SKM-1 (cell line): ENCODE measurements around the gene TIMM44.
"Not testable (repeated sequence)": the region's sequence is repeated elsewhere in the genome, so short reads cannot be mapped to it uniquely, and the experiment has no call there.

Experiments
- DNase-seq: peaks from one replicate; lab custom pipeline; 2025; ENCODE audit not compliant: unreplicated experiment; lab: John Stamatoyannopoulos, UW

Gene TIMM44

GRCh38 chr19:7953060-7953459, 9.6 kb upstream of the TIMM44 start:
- no peak for DNase-seq

GRCh38 chr19:7947939-7948338, 4.5 kb upstream of the TIMM44 start:
- no peak for DNase-seq

- DNase-seq = peak; percentile 79
These were observed 803 bp upstream of the TIMM44 start for GRCh38 chr19:7944177-7944761.

- DNase-seq = no peak
These were observed 454 bp downstream of the TIMM44 start for GRCh38 chr19:7942981-7943443.

GRCh38 chr19:7941895-7942596, 1.4 kb downstream of the TIMM44 start:
- no peak for DNase-seq

- DNase-seq = no peak
These were observed 2.6 kb downstream of the TIMM44 start for GRCh38 chr19:7940841-7941240.

GRCh38 chr19:7934766-7935165, 8.7 kb downstream of the TIMM44 start:
- no peak for DNase-seq

GRCh38 chr19:7933828-7934725, 9.4 kb downstream of the TIMM44 start:
- DNase-seq = no peak

GRCh38 chr19:7933411-7933810, 10.1 kb downstream of the TIMM44 start:
- DNase-seq = no peak

- no peak for DNase-seq
These were observed 10.6 kb downstream of the TIMM44 start for GRCh38 chr19:7932930-7933300.

GRCh38 chr19:7932276-7932929, 11.1 kb downstream of the TIMM44 start:
- no peak for DNase-seq

- DNase-seq = no peak
These were observed 12.0 kb downstream of the TIMM44 start for GRCh38 chr19:7931221-7932061.

GRCh38 chr19:7930765-7931164, 12.7 kb downstream of the TIMM44 start:
- DNase-seq = no peak

GRCh38 chr19:7930030-7930429, 13.4 kb downstream of the TIMM44 start:
- not testable (repeated sequence) for DNase-seq

GRCh38 chr19:7928741-7929701, 14.4 kb downstream of the TIMM44 start:
- no peak for DNase-seq

GRCh38 chr19:7928334-7928706, 15.1 kb downstream of the TIMM44 start:
- DNase-seq = no peak

- DNase-seq = no peak
These were observed 15.7 kb downstream of the TIMM44 start for GRCh38 chr19:7927605-7928333.

- no peak for DNase-seq
These were observed 16.5 kb downstream of the TIMM44 start for GRCh38 chr19:7926727-7927604.
